ENCODE data around the gene DLGAP4. TPM values are rescaled to one million over a fixed set of nuclear protein-coding genes. Genes with fewer than 3 reads are reported as not detected.

DLGAP4 gene
- total and polyA plus RNA-seq, 2 of the 8 experiments (the other 6 are each of a cell fraction or from before 2014, with no cell fraction given), result 41.2 to 57.2 TPM

- H3K4ac ChIP-seq (replicated peaks; ENCODE audit: insufficient read length, low read depth, low read length), result no peak overlapping the region
- no peak overlapping the region for H3K18ac ChIP-seq (ENCODE audit: extremely low read depth, low read length)
- H4K5ac ChIP-seq (ENCODE audit: insufficient read length, low read depth, low read length), result no peak overlapping the region
- no peak overlapping the region for H2BK120ac ChIP-seq (replicated peaks; ENCODE audit: low read depth, low read length)
- H3K4me1 ChIP-seq (replicated peaks in 1 of 4; ENCODE audit: control insufficient read depth in 3 of 4, insufficient read depth in 4 of 4, low read length in 3 of 4), result peaks cover 0 to 6% (median 2%) of the 10 kb centered on the region in 4 experiments; a peak in 3 of 7 replicates
- ChIA-PET POLR2A (ENCODE audit: partially characterized antibody) (no interaction called here), CTCF (ENCODE audit: partially characterized antibody) (interaction anchor here (0.7 to 8.7 kb wide), 32 partner anchors 8 to 283 kb away, joined by 3 to 62 read pairs (median 6); no protein-coding TSS in a partner anchor)
- H4K8ac ChIP-seq (ENCODE audit: extremely low read depth, insufficient read depth, low read length), result no peak overlapping the region
- DNase-seq (ENCODE audit: low read depth in 1 of 2, low spot score in 2 of 2) (no peak), FAIRE-seq (no peak)
- H4K20me1 ChIP-seq (replicated peaks in 1 of 2; ENCODE audit: control insufficient read depth in 1 of 2, insufficient read depth in 2 of 2, low read length in 2 of 2), result no peaks in the 10 kb centered on the region
- no peak overlapping the region for H3K27ac ChIP-seq (ENCODE audit: low read depth, low read length)
- no peak overlapping the region for H3K23ac ChIP-seq (ENCODE audit: insufficient read length)
- no peak overlapping the region for H3K56ac ChIP-seq (replicated peaks; ENCODE audit: insufficient read length, low read depth, low read length)
- H3K4me3 ChIP-seq (ENCODE audit: extremely low read depth in 1 of 4, insufficient read depth in 2 of 4, low read depth in 3 of 4, low read length in 4 of 4), result no peak overlapping the region
- no peaks in the 10 kb centered on the region for H3K36me3 ChIP-seq (ENCODE audit: control insufficient read depth in 2 of 4, insufficient read depth in 4 of 4, low read length in 3 of 4)
- 0 out of 2 replicates have a peak, but pooled peaks cover 2% of the 10 kb centered on the region for H3K23me2 ChIP-seq (ENCODE audit: low read depth, low read length)
- no peak overlapping the region for H3K14ac ChIP-seq (ENCODE audit: insufficient read length)
- peaks cover 0 to 3% (median 3%) of the 10 kb centered on the region in 4 experiments; a peak in 3 of 7 replicates for H3K27me3 ChIP-seq (replicated peaks in 1 of 4; ENCODE audit: control insufficient read depth in 3 of 4, extremely low read depth in 1 of 4, insufficient read depth in 3 of 4, low read length in 3 of 4)
- H2BK5ac ChIP-seq (ENCODE audit: low read depth, low read length), result no peak overlapping the region
- no peak overlapping the region for H4K91ac ChIP-seq (replicated peaks; ENCODE audit: insufficient read length, low read length)
- H2AFZ ChIP-seq (ENCODE audit: low read length), result no peak overlapping the region
- H3K79me2 ChIP-seq (ENCODE audit: control insufficient read depth in 1 of 2, insufficient read depth in 2 of 2, low read length in 2 of 2), result no peaks in the 10 kb centered on the region
- no peak overlapping the region for H2AK5ac ChIP-seq (ENCODE audit: low read depth, low read length)
- no peak overlapping the region for H3K4me2 ChIP-seq (ENCODE audit: insufficient read depth in 1 of 2, low read depth in 2 of 2, low read length in 2 of 2)
- WGBS, 2 experiments (ENCODE audit: extremely low coverage in 1 of 2, insufficient coverage in 1 of 2, insufficient read length in 1 of 2, insufficient replicate concordance in 2 of 2, low coverage in 1 of 2, low lambda C conversion rate in 2 of 2, missing lambda C conversion rate in 1 of 2), result 72% methylated on average over 11 of the region's 11 CpGs; no CpG with 5 or more reads in 1 of the 2 experiments
- H3K79me1 ChIP-seq (ENCODE audit: low read depth, low read length), result no peaks in the 10 kb centered on the region
- H3K9me3 ChIP-seq (ENCODE audit: insufficient read depth in 2 of 2, low read depth in 1 of 2, low read length in 1 of 2), result no peaks in the 10 kb centered on the region
- H2BK15ac ChIP-seq (ENCODE audit: low read length), result no peak overlapping the region
- no peak overlapping the region for H2BK20ac ChIP-seq (ENCODE audit: low read length)
- no peak overlapping the region for H3K9ac ChIP-seq (replicated peaks in 1 of 4; ENCODE audit: extremely low read depth in 1 of 4, low read depth in 3 of 4, low read length in 3 of 4)
- H2BK12ac ChIP-seq (ENCODE audit: low read depth, low read length), result no peak overlapping the region
- TF ChIP-seq BRCA1 (IDR thresholded peaks at IDR 0.05; ENCODE audit: low read depth, low read length) (no peak), BACH1 (IDR thresholded peaks at IDR 0.05; ENCODE audit: low read length) (no peak), TAF7 (optimal IDR thresholded peaks at IDR 0.05; ENCODE audit: borderline replicate concordance, low read depth, low read length) (no peak), HDAC2 (IDR thresholded peaks at IDR 0.05; ENCODE audit: borderline replicate concordance in 1 of 2, low read depth in 2 of 2, low read length in 2 of 2) (no peak), RFX5 (IDR thresholded peaks at IDR 0.05; ENCODE audit: borderline replicate concordance, low read depth, low read length) (no peak), BCL11A (IDR thresholded peaks at IDR 0.05; ENCODE audit: low read depth in 2 of 2, low read length in 2 of 2) (no peak), CHD2 (IDR thresholded peaks at IDR 0.05; ENCODE audit: low read length) (no peak), ATF2 (IDR thresholded peaks at IDR 0.05; ENCODE audit: low read length) (no peak), EP300 (IDR thresholded peaks at IDR 0.05; ENCODE audit: borderline replicate concordance in 1 of 2, low read depth in 2 of 2, low read length in 2 of 2) (no peak), FOSL1 (IDR thresholded peaks at IDR 0.05; ENCODE audit: insufficient read depth, low read depth, low read length) (no peak)
These were observed 134.4 kb downstream of the DLGAP4 start for GRCh38 chr20:36440370-36441026.

Measured in H1 (cell line).